HG02571 (cell line): ENCODE results near the gene DCAF5.
"Not testable (repeated sequence)": the region's sequence is repeated elsewhere in the genome, so short reads cannot be mapped to it uniquely, and the experiment has no call there.

Experiments
- ATAC-seq: cut with Tn5 transposase; IDR thresholded peaks from one replicate; pipeline ENCODE4 v1.9.1; 2021; ENCODE audit warnings: mild to moderate bottlenecking, moderate library complexity; ENCODE audit not compliant: unreplicated experiment

The DCAF5 gene

DNA sequence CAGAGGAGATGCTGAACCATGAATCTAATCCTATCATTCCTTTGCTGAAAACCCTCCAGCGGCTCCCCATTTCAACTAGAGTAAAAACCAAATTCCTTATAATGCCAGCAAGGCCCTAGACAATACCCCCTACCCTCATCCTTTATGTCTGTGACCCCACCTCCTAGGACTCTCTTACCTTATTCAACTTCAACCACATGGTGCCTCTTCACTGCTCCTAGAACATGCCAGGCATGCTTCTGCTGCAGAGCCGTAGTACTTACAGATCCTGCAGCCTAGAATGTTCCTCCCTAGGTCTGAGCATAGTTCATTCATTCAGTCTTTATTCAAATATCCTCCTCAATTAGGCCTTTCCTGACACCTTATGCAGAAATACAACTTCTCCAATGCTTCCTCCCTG, 54.9 kb downstream of the DCAF5 start:
- no peak for ATAC-seq

DNA sequence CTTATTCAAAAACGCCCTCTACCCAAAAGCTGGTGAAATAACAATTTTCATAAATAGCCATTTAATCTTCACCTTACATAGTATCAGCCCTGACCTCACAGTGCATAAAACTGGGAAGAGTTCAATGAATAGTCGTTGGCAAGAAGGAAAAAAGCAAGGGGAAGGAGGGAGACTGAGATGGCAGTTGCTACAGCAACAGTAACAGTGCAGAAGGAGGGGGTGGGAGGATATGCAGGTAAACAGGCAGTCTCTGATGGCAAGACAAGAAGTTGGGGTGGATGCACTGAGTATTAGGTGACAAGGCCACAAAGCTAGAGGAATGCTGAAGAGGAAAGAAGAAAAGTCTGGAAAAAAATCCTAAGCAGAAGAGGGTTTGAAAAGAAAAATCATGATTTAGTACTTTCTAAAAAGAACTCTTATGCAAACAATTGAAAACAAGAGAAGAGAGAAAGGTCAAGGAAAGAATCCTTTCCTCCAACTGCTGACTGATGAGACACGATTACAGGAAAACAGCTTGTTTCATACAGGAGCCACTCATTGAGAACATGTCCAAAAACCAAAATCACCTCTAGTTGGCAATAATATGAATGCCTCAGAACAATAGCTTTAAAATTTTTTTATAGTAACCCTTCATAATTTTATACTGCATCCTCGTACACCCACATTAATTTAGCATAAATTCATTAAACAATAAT, 56.0 kb downstream of the DCAF5 start:
- no peak for ATAC-seq

DNA sequence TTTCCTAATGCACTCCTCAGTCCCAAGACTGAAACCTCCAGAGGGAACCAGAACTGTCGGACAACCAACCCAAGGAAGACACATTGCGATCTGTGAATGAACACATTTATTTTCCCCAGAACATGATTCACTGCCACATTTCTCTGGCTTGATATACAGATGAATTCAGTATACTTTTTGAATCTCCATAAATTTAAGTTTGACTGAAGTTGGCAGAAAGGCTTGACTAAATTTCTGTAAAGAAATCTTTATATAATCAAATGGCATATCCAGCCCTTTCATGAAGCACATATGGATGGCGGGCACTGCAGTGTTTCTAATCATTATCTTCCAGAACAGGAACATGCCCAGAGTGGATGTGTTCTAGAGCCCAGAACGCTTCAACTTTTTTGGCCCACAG, 56.7 kb downstream of the DCAF5 start:
- ATAC-seq = no peak

DNA sequence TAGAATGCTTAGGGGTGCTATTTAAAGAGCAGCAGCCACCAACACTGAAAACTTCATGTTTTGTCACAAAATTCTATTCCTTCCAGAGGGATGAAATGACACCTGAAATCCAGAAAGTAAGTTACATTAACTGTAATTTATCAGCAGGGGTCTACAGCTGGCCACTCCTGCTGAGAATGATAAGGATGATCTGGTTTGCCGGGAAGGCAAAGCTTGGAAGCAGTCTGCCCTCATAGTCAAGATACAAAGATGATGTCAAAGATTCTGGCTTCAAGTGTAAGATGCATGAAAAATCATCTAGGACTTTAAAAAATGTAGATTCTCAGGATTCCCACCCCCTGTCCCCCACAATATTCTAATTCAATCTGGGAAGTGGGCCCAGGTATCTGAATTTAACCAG, 58.4 kb downstream of the DCAF5 start:
- no peak for ATAC-seq

DNA sequence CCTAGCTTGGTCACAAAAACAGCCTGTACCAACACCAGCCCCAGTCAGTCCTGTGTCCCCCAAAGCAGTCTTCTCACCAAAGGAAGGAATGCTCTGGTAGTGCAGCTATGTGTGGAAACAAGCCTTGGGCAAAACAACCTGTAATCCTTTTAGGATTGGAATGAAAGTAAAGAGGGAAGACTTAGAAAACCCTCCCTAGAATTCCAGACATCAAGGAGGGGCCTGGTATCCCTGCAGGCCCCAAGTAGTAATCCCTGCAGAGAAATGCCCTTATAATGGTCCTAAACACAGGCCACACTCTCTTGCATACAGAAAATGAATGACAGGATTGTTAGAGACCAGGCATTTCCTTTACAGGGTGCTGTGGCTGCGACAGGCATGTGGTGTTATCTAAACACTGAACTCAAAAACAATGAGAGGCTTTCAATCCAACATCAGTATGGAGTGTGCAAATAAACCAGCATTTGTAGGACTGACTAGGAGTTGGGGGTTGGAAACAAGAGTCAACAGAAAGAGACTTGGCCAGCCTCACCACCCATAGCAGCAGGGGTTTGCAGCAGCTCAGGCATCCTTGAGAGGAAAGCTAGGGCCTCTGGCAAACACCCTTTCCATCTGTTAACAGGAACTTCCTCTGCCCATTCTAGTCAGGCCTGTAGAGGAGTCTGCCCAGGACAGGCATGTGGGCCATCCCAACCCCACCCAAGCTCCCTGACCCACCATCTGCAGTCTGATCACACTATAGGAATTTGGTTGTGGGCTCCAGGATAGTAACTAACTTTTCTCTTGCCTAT, 59.1 kb downstream of the DCAF5 start:
- no peak for ATAC-seq

DNA sequence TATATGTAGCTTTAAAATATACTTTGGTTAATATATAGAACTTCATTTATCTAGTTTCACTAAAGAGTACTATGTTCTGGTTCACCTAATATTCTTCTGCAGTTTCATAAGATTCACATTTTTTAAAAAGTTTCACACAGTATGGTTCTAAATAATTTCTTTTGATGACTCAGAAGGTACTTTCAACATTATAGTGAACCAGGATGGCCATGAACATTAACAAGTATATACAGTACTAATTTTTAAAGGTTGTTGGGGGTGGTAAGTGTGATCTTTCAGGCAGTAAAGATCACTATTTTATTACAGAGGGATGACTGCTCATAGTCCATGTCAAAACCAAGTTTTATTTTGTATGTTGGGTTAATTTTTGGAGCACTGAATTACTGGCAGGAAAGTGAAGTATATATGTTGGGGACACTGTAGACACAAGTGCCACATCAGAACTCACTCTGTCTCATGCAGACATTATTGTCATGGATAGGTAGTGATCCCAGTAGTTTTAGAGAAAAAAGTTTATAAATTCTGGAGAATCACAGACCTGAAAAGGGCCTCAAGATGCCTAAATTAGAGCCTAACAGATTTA, 60.0 kb downstream of the DCAF5 start:
- ATAC-seq = no peak

DNA sequence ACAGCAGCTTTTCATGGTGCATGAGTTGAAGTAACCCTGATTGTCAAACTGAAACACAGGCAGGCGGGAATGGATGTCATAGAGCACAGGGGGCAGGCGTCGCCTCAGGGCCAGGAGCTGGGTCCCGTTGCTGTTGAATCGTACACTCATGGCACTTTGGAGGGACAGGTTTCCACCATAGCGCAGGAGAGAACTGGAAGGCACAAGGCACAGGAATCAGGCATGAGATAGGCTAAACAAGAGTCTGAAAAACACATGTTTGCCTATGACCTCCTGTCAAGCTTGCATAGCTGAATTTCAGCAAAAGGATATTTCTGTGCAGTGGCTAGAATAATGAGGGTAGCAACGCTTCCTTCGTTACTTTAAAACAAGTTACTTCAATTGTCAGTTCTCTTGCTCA, 61.2 kb downstream of the DCAF5 start:
- no peak for ATAC-seq

DNA sequence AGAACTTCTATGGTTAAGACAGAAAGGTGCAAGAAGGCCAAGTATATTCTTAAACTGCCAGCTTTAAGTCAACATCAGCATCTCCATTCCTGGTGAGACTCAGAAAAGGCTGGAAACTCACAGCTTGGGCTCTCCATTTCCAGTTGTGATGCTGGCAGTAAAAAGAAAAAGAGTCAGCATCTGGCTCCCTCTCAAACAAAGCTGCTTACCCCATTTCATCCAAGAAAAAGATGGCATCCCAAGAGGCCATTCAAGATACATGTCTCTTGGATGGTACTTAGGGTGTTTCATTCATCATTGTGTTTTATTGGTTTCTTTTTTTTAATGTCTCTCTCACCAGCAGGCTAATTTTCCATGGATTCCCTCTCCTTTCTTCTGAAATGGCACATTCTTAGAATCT, 61.9 kb downstream of the DCAF5 start:
- no peak for ATAC-seq

DNA sequence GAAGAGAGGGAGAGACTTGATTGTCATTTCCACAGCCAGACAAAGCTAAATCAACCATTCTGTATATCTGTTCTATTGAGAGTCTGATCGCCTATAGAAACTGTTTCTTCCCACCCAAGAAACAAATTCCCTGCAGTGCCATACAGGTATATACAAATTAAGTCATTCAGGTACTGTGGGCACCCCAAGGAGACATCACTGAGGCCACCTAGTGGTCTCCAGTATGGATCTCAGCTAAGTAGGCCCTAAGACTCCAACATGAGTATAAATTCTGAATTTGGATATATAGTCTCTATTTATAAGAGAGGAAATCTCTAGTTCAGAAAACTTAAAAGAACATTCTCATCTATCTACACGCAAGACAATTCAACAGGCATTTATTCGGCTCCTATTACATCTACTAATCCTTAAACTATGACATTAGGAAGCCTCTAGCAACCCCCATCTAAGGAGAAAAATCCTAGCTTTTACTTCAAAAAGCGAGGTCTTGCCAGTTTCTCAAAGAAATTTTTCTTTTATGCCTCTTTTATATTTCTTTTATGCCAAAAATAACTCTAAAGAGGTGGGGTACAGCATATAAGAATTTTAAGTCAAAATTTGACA, 62.6 kb downstream of the DCAF5 start:
- ATAC-seq = no peak

DNA sequence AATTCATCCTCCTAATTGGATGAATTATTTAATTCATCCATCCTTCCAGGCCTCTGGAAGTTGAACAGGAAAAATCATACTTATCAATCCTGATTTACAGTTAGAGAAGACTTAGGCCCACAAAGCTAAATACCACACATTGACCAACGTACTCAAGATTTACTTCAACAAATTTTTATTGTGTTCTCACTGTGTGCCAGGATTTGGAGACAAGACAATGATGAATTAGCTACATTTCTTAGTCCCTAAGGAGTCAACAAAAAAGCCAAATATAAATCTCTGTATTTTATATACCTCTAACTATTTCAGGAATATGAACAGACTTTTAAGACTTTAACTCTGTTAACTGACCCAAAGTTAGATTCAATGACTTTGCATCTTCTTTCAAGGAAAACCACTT, 63.9 kb downstream of the DCAF5 start:
- no peak for ATAC-seq

DNA sequence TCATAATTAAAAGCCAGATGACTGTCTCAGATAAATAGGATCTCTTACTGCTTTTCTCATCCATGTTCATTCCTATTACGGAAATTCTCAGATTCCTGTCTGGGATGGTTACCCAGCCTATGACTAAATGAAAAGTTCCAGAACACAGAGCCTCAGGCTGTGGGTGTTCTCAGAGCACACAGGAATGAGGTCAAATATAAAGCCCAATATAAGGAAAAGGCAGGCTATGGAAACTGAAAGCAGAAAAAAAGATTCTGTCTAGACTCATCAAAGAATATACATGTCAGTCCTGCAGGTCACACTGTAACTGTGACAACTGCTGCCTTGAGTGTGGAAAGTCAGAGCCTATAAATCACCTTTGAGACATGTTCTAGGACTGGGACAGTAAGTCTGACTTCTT, 64.3 kb downstream of the DCAF5 start:
- no peak for ATAC-seq

DNA sequence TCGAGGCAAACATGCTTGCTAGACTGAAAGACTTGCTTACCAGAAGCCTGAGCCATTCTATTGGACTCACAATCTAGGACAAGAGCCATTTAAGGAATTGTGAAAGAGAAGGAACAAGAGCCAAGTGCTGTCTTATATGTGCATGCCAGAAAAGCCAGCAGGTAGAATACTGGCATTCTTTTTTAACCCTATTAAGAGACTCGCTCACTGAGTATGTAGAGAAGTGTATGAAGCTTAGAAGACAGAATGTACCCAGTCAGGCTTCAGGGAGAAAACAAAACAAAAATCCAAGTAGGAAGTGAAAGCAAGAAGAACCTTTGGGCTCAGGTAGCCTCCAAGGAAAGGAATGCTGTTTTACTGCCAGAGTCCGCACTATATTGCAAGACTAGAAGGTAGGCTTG, 65.9 kb downstream of the DCAF5 start:
- no peak for ATAC-seq

DNA sequence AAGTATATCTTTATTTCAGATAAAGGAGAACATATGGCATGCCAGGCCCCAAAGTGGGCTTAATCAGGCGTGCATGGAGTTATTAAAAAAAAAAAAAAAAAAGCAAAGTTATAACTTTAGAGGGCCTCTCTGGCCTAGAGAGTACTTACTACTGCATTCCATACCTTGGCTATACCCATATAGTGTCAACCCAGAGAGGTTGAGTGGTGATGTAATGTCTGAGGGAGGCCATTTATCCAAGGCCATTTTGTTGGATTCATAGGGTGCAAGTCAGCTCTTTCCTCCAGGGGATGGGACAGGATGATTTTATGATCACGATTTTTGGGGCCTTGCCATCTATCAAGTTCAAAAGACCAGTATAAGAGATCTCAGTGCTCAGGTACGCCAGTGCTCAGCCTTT, 66.4 kb downstream of the DCAF5 start:
- no peak for ATAC-seq

DNA sequence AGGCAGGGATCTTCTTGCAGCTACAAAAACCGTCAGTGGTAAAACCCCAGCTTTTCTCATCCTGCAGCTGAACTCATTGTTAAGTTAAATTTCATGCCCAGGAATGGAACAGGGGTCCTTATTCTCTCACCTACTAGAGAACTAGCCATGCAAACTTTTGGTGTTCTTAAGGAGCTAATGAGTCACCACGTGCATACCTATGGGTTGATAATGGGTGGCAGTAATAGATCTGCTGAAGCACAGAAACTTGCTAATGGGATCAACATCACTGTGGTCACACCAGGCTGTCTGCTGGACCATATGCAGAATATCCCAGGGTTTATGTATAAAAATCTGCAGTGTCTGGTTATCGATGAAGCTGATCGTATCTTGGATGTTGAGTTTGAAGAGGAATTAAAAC, 68.9 kb downstream of the DCAF5 start:
- ATAC-seq = no peak

DNA sequence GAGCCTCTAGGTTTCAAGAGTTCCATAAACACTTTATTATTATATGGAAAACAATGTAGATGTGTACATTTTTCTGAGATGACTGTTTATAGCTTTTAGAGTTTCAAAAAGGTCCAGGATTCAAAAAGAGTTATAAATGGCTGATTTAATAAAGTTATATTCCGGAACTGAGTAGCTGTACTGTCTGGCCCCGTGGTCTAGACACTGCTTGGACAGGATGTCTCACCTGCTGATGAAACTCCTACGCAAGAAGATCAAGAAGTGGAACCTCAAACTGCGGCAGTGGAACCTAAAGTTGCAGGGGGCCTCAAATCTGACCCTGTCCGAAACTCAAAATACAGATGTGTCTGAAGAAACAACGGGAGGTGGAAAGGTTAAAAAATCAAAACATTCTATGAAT, 69.7 kb downstream of the DCAF5 start:
- no peak for ATAC-seq

DNA sequence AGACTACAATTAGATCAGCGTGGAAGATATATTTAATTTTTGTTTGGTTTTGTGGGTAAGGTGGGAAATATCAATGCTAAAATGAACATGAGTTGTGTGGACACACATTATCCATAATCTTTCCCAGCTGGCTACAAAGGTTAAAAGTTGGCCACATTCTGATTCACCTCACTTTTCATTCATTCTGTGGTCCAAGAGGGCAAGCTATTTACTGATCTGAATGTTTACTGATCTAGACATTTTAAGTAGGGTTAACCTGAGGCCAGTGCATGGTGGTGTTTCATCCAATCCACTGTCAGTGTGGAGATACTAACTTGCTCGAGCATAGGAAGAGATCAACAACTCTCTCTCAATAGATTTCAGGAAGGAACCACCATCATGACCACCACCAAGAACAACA, 71.6 kb downstream of the DCAF5 start:
- ATAC-seq = no peak

DNA sequence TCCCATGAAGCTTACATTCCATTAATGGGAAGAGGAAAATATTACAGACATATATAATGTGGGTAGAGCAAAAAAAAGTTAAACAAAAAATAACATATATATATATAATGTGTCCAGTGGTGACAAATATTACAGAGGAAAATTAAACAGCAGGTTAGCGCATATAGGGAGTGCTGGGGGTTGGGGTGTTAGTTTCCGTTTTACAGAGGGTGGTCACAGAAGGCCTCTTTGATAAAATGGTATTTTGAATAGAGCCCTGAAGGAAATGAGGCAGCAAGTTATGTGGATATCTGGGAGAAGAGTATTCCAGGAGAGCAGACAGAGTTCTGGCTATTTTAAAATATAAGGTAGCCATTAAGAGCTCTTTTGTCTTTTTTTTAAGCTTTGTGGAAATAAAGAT, 73.2 kb downstream of the DCAF5 start:
- no peak for ATAC-seq

DNA sequence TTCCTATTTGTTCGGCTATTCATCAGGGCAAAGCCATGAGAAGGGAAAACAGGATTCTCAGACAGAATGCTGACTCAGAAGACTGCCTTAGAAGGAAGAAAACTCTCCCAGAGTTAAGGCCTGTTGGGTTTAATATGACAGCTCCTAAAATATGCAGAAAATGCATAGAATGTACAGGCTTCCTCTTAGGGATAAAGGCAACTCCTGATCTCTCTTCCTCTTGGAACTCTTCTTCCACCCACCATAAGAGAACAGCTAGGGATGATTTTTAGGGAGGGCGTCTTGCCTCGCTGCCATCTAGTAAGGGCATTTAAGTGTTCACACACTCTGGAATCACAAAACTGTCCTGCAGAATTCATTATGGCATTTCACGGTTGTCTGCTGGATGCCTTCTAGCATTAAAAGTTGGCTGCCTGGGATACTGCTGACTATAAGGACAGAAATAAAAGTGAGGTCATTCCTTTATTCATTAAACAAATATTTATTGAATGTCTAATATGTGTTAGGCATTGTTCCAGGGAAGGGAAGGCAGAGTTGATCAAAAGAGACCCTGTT, 73.7 kb downstream of the DCAF5 start:
- ATAC-seq = no peak

DNA sequence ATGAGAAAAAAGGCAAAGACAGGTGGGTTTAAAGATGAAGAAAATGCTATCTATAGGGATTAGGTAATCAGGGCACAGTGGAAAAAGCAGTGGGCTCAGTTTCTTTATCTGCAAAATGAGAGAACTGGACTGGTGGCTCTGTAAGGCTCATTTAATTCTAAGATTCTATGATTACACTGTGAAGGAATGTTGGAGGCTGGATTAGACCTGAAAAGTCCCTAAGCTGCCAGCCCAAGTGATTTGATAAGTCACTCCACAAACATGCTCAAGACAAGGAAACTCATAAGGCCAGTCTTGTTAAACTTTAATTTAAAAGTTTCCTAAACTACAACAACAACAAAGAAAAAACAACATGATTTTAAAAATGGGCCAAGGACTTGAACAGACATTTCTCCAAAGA, 75.1 kb downstream of the DCAF5 start:
- no peak for ATAC-seq

DNA sequence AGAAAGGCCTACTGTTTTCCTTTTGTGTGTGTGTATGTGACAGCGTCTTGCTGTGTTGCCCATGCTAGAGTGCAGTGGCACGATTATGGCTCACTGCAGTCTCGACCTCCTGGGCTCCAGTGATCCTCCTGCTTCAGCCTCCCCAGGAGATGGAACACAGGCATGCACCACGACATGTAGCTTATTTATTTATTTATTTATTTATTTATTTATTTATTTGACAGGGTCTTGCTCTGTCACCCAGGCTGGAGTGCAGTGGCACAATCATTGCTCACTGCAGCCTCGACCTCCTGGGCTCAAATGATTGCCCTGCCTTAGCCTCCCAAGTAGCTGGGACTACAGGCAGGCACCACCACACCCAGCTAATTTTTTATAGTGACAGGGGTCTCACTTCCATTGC, 75.7 kb downstream of the DCAF5 start:
- not testable (repeated sequence) for ATAC-seq

DNA sequence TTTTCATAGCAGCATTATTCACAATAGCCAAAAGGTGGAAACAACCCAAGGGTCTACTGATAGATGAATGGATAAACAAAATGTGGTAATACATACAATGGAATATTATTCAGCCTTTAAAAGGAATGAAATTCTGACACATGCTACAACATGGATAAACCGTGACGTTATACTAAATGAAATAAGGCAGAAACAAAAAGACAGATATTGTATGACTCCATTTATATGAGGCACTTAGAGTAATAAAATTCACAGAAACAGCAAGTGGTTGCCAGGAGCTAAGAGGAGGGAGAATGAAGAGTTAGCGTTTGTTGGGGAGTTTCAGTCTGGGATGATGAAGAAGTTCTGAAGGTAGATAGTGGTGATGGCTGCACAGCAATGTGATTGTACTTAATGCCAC, 76.6 kb downstream of the DCAF5 start:
- ATAC-seq = no peak

DNA sequence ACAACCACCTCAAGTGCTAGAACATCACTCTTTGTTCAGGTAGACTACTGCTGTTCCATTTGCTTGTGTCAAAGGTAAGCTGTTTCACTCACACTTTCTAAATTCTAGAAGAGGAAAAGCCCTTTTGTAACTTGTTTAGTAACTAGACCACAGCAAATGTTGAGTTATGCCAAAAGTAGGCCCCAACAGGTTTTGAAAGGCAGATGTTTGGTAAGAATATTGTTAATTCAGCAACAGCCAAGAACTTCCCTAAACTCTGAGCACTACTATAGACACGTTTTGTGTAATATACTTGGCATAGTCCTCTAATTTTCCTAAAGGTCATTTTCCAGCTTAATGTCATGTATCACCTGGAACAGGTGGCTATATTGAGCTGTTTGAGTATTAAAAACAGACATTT, 79.0 kb downstream of the DCAF5 start:
- no peak for ATAC-seq
